NOMO-1 treated with dmso at 0.1 percent for 144 hours (cell line): Measurements from ENCODE around the gene RET.
A peak's percentile ranks its signal among the peaks of the same experiment; 100 is the strongest.

ENCODE experiments used
- DNase-seq: peaks from one replicate; lab custom pipeline; 2025; ENCODE audit not compliant: unreplicated experiment; lab: John Stamatoyannopoulos, UW

RET gene

GRCh38 chr10:43105102-43105955, 28.5 kb downstream of the RET start:
- peak; percentile 9 for DNase-seq

- no peak for DNase-seq
Measured at GRCh38 chr10:43105956-43106229, 29.0 kb downstream of the RET start.

GRCh38 chr10:43106256-43107091, 29.6 kb downstream of the RET start:
- DNase-seq, result no peak

- DNase-seq, result no peak
Measured at GRCh38 chr10:43108951-43109350, 32.1 kb downstream of the RET start.

- no peak for DNase-seq
Measured at GRCh38 chr10:43109671-43110249, 32.9 kb downstream of the RET start.

GRCh38 chr10:43110338-43111071, 33.6 kb downstream of the RET start:
- DNase-seq, result no peak

- DNase-seq, result no peak
Measured at GRCh38 chr10:43111101-43111500, 34.2 kb downstream of the RET start.

- DNase-seq, result no peak
Measured at GRCh38 chr10:43111921-43112607, 35.2 kb downstream of the RET start.

- no peak for DNase-seq
Measured at GRCh38 chr10:43112608-43112961, 35.7 kb downstream of the RET start.

- DNase-seq, result no peak
Measured at GRCh38 chr10:43113201-43114087, 36.6 kb downstream of the RET start.

- DNase-seq, result no peak
Measured at GRCh38 chr10:43114088-43114742, 37.3 kb downstream of the RET start.

GRCh38 chr10:43114743-43115611, 38.1 kb downstream of the RET start:
- DNase-seq, result no peak

- no peak for DNase-seq
Measured at GRCh38 chr10:43115881-43116595, 39.2 kb downstream of the RET start.

GRCh38 chr10:43116596-43116995, 39.7 kb downstream of the RET start:
- DNase-seq, result no peak

GRCh38 chr10:43117031-43117776, 40.3 kb downstream of the RET start:
- no peak for DNase-seq

GRCh38 chr10:43117777-43118583, 41.1 kb downstream of the RET start:
- DNase-seq, result no peak
